Measurements from ENCODE around the gene CHAD. TPM values are rescaled to one million over a fixed set of nuclear protein-coding genes. Genes with fewer than 3 reads are reported as not detected.

The CHAD gene
- total and polyA plus RNA-seq, 2 of the 13 experiments (the other 11 are each of a cell fraction or from before 2014, with no cell fraction given): 1.4 TPM; not detected in 1

- TF ChIP-seq TFE3 (CRISPR knock-in tag; IDR thresholded peaks at IDR 0.05): no peak
- TF ChIP-seq ZNF33B (CRISPR knock-in tag; IDR thresholded peaks at IDR 0.05): no peak
- no peak for TF ChIP-seq TP53 (CRISPR knock-in tag; conservative IDR thresholded peaks at IDR 0.05)
- no peak for TF ChIP-seq ZNF343 (CRISPR knock-in tag; IDR thresholded peaks at IDR 0.05)
- no peak for TF ChIP-seq ZNF264 (CRISPR knock-in tag; IDR thresholded peaks at IDR 0.05)
- TF ChIP-seq ATRX (CRISPR knock-in tag; IDR thresholded peaks at IDR 0.05; ENCODE audit: borderline replicate concordance): no peak
- no peak for TF ChIP-seq NBN (conservative IDR thresholded peaks at IDR 0.05)
- TF ChIP-seq ZNF841 (CRISPR knock-in tag; IDR thresholded peaks at IDR 0.05; ENCODE audit: borderline replicate concordance): no peak
- no peak for TF ChIP-seq KLF11 (CRISPR knock-in tag; IDR thresholded peaks at IDR 0.05)
- no peak for TF ChIP-seq CC2D1A (CRISPR knock-in tag; IDR thresholded peaks at IDR 0.05)
- TF ChIP-seq POLR2G (IDR thresholded peaks at IDR 0.05; ENCODE audit: low read depth, low read length): no peak
- 0 out of 2 replicates have a peak, but pooled peaks have one; percentile 45 for TF ChIP-seq IRF2 (CRISPR knock-in tag; IDR thresholded peaks at IDR 0.05)
- TF ChIP-seq ZFX (CRISPR knock-in tag; IDR thresholded peaks at IDR 0.05; ENCODE audit: low read depth): peak; percentile 55; the same call in 1 of the 2 replicates
- TF ChIP-seq REST (IDR thresholded peaks at IDR 0.05; ENCODE audit: borderline replicate concordance in 1 of 2, low read depth in 1 of 2, low read length in 2 of 2): no peak
- no peak for TF ChIP-seq GLMP (CRISPR knock-in tag; IDR thresholded peaks at IDR 0.05; ENCODE audit: borderline replicate concordance)
- no peak for TF ChIP-seq FOXM1 (CRISPR knock-in tag; IDR thresholded peaks at IDR 0.05)
- no peak for TF ChIP-seq CAMTA2 (CRISPR knock-in tag; IDR thresholded peaks at IDR 0.05; ENCODE audit: borderline replicate concordance)
- no peak for TF ChIP-seq ZBTB42 (CRISPR knock-in tag; IDR thresholded peaks at IDR 0.05)
- TF ChIP-seq ZNF234 (CRISPR knock-in tag; conservative IDR thresholded peaks at IDR 0.05): no peak
These were observed 28.4 kb downstream of the CHAD start (continued) for GRCh38 chr17:50440172-50440837.
